C4-2B (cell line): Measurements from ENCODE around the gene GOLGA7B.

Experiments
- H3K27ac ChIP-seq: fragments of 450-650 bp; 2 replicates; pipeline ENCODE4 v1.5.1; 2017
- CTCF ChIP-seq: fragments of 450-650 bp; conservative IDR thresholded peaks from 2 replicates; pipeline ENCODE4 v1.5.1; 2017; ENCODE audit warnings: mild to moderate bottlenecking
- ZFX ChIP-seq: fragments of 450-650 bp; IDR thresholded peaks from 2 replicates; pipeline ENCODE4 v1.6.1; 2017

Gene GOLGA7B

GRCh38 chr10:97910661-97911060 lies 61.0 kb downstream of the GOLGA7B start:
- TF ChIP-seq ZFX (no peak), CTCF (no peak)
- H3K27ac ChIP-seq, result no peak overlapping the region

- TF ChIP-seq CTCF (no peak), ZFX (no peak)
- no peak overlapping the region for H3K27ac ChIP-seq
Measured at GRCh38 chr10:97911217-97911616, 61.6 kb downstream of the GOLGA7B start.

GRCh38 chr10:97913193-97913592 lies 63.5 kb downstream of the GOLGA7B start:
- no peak overlapping the region for H3K27ac ChIP-seq
- TF ChIP-seq CTCF (no peak), ZFX (no peak)

GRCh38 chr10:97913614-97914013 lies 64.0 kb downstream of the GOLGA7B start:
- TF ChIP-seq CTCF (no peak), ZFX (no peak)
- H3K27ac ChIP-seq, result no peak overlapping the region

GRCh38 chr10:97914171-97914836 lies 64.7 kb downstream of the GOLGA7B start:
- no peak for TF ChIP-seq ZFX
- TF ChIP-seq CTCF, result no peak
- H3K27ac ChIP-seq, result no peak overlapping the region

GRCh38 chr10:97914837-97915211 lies 65.2 kb downstream of the GOLGA7B start:
- H3K27ac ChIP-seq, result peak overlapping the region; percentile 12; the same call in 1 of the 2 replicates
- no peak for TF ChIP-seq ZFX
- peak; percentile 97 for TF ChIP-seq CTCF

GRCh38 chr10:97915346-97916131 lies 65.9 kb downstream of the GOLGA7B start:
- peak overlapping the region; percentile 31; the same call in 1 of the 2 replicates for H3K27ac ChIP-seq
- TF ChIP-seq CTCF (no peak), ZFX (no peak)
